ENCODE results near the gene STEAP1B. TPM values are rescaled to one million over a fixed set of nuclear protein-coding genes. Genes with fewer than 3 reads are reported as not detected.
"Not testable (repeated sequence)": the region's sequence is repeated elsewhere in the genome, so short reads cannot be mapped to it uniquely, and the experiment has no call there.

Gene STEAP1B
- total RNA-seq (2014; rRNA removed; shearing (Covaris generic)), result 1.6 and 1.7 TPM in 2 replicates

DNA sequence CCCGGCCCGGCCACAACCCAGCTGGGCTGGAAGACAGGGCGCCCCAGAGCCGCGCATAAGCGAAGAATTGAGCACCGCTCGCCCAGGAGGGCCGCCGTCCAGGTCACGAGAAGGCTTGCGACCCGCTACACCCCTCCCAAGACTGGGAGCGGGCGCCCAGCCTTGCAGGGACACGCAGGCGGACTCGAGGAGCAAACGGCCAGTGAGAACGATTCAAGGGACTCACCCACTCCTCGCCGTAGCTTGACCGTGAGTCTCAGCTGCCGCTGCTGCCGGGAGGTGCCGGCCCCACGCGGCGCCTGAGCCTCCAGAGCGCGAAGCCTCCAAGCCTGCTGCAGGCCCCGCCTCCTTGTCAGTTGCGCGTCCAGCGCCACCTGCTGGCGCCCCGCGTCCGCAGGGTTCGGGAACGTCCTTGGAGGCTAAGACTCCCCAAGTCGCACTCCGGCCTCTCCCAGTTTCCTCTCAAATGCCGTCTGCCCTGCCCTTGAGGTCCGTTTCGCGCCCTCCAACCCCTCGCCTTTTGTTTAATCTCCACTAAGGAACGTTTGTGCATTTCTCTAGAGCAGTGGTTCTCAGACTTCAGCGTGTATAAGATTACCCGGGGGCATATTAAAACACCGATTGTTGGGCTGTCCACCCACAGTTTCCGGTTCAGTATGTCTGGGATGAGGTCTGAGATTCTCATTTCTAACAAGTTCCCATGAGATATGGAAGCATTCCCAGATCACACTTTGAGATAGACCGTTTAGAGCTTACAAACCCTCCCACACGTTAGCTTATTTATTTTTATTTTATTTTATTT lies at the start of gene STEAP1B:
TSS of gene STEAP1B (minus strand) at position 301 of the 802 bp plus-strand sequence. CDS start 5,333 bp downstream, outside the sequence.
- not testable (repeated sequence) for H3K4me3 ChIP-seq; H3K36me3 ChIP-seq; H3K27ac ChIP-seq; H3K4me1 ChIP-seq (replicated peaks); H3K27me3 ChIP-seq (replicated peaks); H3K9me3 ChIP-seq (replicated peaks)
- DNase-seq (ENCODE audit: low read depth in 1 of 2, low spot score in 2 of 2), result peak; percentile 34 to 69

DNA sequence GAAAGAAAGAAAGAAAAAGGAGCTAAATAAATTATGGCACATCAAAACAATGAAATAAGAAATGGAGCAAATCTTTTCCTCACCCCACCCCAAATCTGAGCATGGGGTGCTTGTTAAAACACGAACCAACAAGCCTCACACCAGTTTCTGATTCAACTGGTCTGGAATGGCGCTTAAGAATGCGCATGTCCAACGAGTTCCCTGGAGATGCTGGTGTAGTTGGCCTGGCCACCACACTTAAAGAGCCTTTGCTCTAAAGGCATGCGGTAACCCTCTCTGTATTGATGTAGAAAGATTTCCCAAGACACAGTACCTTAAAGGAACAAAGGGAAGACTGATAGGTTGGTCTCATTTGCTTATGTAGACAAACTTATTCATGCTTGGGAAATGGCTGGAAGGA lies 49.1 kb upstream of the STEAP1B start:
- Histone ChIP-seq H3K9me3 (replicated peaks) (no peaks in the 10 kb centered on the region), H3K27ac (no peak overlapping the region), H3K27me3 (replicated peaks) (peaks cover 12% of the 10 kb centered on the region), H3K36me3 (no peaks in the 10 kb centered on the region), H3K4me3 (no peak overlapping the region), H3K4me1 (replicated peaks) (peaks cover 9% of the 10 kb centered on the region; the same call in 1 of the 2 replicates)
- no peak for DNase-seq (ENCODE audit: low read depth in 1 of 2, low spot score in 2 of 2)

DNA sequence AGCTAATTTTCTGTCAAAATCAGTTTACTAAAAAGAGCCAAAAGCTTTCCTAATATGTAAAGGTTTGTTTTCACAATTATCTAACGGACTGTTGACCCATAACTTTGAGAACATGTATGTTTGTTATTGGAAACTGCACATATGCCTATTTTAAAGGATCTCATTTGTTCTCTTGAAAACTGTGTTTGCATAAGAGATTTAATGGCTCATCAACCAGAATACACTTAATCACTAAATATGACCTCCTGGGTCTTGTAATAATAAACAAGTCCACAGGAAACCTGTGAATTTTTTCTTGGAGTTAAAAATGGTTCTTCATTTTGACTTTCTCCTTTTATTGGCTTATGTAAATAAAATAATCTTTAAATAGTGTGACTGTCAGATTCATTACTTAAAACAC lies 48.3 kb upstream of the STEAP1B start:
- Histone ChIP-seq H3K9me3 (replicated peaks) (no peaks in the 10 kb centered on the region), H3K4me3 (no peak overlapping the region), H3K36me3 (no peaks in the 10 kb centered on the region), H3K4me1 (replicated peaks) (peaks cover 9% of the 10 kb centered on the region; the same call in 1 of the 2 replicates), H3K27ac (no peak overlapping the region), H3K27me3 (replicated peaks) (peaks cover 12% of the 10 kb centered on the region)
- DNase-seq (ENCODE audit: low read depth in 1 of 2, low spot score in 2 of 2), result no peak

DNA sequence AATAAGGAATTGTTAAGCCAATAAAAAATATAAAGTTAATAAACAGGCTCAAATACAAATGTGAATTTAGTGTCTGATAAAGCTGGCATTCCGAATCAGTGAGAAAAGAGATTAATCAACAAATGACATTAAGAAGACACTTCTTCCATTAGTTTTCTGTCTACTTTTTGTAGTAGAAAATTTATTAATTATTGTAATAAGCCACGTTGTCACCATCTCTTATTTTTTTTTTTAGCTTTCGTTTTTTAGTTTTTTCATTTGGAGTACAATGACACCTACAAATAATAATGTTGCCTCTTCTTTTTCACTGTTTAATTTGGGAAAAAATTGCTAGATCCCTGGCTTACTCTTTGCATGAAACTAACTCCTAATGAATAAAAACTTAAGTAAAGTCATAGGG lies 46.8 kb upstream of the STEAP1B start:
- Histone ChIP-seq H3K4me1 (replicated peaks) (peaks cover 9% of the 10 kb centered on the region; the same call in 1 of the 2 replicates), H3K36me3 (no peaks in the 10 kb centered on the region), H3K9me3 (replicated peaks) (no peaks in the 10 kb centered on the region), H3K27ac (no peak overlapping the region), H3K4me3 (no peak overlapping the region), H3K27me3 (replicated peaks) (peaks cover 12% of the 10 kb centered on the region)
- DNase-seq (ENCODE audit: low read depth in 1 of 2, low spot score in 2 of 2), result no peak

DNA sequence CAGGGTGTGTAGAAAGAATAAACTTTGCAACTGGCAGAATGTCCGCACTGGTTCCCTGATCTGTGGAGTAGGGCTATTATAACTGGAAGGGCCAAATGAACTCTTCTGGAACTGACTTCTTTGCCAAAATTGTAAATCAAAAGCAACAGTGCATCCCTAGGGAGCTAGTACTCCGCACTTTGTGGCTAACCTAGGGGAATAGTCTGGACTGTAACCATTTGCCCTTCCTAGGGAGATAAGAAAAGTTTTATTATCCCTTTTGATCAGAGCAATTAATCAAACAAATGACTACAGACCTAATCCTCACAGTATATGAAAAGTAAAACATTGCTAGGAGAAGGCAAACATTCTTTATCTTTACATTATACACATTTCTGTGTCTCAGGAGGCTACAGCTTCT lies 45.5 kb upstream of the STEAP1B start:
- H3K9me3 ChIP-seq (replicated peaks), result no peaks in the 10 kb centered on the region
- H3K27me3 ChIP-seq (replicated peaks), result peaks cover 12% of the 10 kb centered on the region
- no peaks in the 10 kb centered on the region for H3K36me3 ChIP-seq
- no peak overlapping the region for H3K27ac ChIP-seq
- no peak for DNase-seq (ENCODE audit: low read depth in 1 of 2, low spot score in 2 of 2)
- no peak overlapping the region for H3K4me3 ChIP-seq
- peaks cover 9% of the 10 kb centered on the region; the same call in 1 of the 2 replicates for H3K4me1 ChIP-seq (replicated peaks)

DNA sequence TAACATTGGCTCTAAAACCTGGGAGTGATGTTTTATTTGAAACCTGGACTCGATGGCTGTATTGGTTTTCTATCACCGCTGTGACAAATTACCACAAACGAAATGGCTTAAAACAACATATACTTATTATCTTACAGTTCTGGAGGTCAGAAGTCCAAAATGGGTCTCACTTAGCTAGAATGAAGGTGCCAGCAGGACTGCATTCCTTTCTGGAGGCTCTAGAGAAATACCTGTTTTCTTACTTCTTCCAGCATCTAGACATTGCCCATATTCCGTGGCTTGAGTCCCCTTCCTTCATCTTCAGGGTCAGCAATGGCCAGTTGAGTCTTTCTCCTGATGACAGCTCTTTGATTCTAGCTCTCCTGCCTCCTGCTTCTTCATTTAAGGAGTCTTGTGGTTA lies 44.3 kb upstream of the STEAP1B start:
- no peak for DNase-seq (ENCODE audit: low read depth in 1 of 2, low spot score in 2 of 2)
- Histone ChIP-seq H3K27me3 (replicated peaks) (peaks cover 9% of the 10 kb centered on the region), H3K36me3 (no peaks in the 10 kb centered on the region)

DNA sequence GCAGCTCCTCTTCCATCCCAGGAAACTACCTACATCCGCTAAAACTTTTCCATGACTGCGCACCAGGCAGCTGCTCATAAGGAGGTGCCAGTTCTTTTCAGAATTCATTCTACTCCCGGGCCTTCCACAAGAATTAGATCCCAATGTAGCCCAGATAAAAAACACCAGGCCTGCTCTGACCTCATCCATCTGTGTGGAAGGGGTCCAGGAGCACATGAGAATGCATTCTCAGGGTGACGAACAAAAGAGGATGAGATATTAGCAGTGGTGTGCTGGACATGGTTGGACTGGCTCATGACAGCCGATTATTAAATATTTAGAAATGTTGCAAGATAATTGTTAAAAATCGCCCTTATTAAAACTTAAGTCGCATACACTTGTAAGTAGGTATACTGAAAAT lies 43.2 kb upstream of the STEAP1B start:
- Histone ChIP-seq H3K27ac (no peak overlapping the region), H3K36me3 (no peaks in the 10 kb centered on the region), H3K4me1 (replicated peaks) (no peaks in the 10 kb centered on the region), H3K27me3 (replicated peaks) (peaks cover 8% of the 10 kb centered on the region), H3K9me3 (replicated peaks) (no peaks in the 10 kb centered on the region), H3K4me3 (no peak overlapping the region)
- DNase-seq (ENCODE audit: low read depth in 1 of 2, low spot score in 2 of 2), result no peak

More for the DNA sequence above, 44.3 kb upstream of the STEAP1B start:
- Histone ChIP-seq H3K4me3 (no peak overlapping the region), H3K9me3 (replicated peaks) (no peaks in the 10 kb centered on the region), H3K27ac (no peak overlapping the region), H3K4me1 (replicated peaks) (no peaks in the 10 kb centered on the region)

DNA sequence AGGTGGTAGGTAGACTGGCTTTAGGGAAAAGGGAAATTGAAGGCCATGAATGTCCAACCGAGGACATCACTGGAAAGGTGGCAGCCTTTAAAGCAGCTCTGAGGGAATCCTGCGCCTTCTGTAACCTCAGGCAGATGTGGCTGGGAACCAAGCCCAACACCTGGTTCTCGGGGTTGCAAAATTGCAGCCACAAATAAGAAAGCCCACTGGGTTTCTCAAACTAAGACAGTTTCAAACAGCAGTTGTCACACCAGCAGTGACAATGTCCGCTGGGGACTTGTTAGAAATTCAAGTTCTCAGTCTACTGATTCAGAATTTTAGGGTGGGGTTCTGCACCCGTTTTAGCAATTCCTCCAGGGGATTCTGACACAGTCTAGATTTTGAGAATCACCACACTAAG lies 42.7 kb upstream of the STEAP1B start:
- Histone ChIP-seq H3K4me3 (no peak overlapping the region), H3K27ac (no peak overlapping the region), H3K9me3 (replicated peaks) (no peaks in the 10 kb centered on the region), H3K4me1 (replicated peaks) (no peaks in the 10 kb centered on the region), H3K27me3 (replicated peaks) (peaks cover 8% of the 10 kb centered on the region), H3K36me3 (no peaks in the 10 kb centered on the region)
- no peak for DNase-seq (ENCODE audit: low read depth in 1 of 2, low spot score in 2 of 2)

DNA sequence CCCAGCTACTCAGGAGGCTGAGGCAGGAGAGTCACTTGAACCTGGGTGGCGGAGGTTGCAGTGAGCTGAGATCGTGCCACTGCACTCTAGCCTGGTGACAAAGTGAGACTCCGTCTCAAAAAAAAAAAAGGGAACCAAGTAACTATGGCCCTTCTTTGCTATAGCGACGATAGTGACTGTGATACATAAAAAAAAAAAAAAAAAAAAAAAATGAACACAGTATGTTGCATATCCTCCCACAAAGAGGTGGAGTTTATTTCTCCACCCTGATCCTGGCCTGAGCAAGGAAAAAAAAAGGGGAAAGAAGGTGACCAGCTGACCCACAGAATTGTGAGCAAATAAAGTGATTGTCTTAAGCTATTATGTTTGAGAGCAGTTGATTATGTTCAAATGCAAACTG lies 42.3 kb upstream of the STEAP1B start:
- H3K27me3 ChIP-seq (replicated peaks), result peaks cover 8% of the 10 kb centered on the region
- no peaks in the 10 kb centered on the region for H3K4me1 ChIP-seq (replicated peaks)
- no peaks in the 10 kb centered on the region for H3K9me3 ChIP-seq (replicated peaks)
- no peak for DNase-seq (ENCODE audit: low read depth in 1 of 2, low spot score in 2 of 2)
- H3K36me3 ChIP-seq, result no peaks in the 10 kb centered on the region
- H3K27ac ChIP-seq, result no peak overlapping the region
- no peak overlapping the region for H3K4me3 ChIP-seq

DNA sequence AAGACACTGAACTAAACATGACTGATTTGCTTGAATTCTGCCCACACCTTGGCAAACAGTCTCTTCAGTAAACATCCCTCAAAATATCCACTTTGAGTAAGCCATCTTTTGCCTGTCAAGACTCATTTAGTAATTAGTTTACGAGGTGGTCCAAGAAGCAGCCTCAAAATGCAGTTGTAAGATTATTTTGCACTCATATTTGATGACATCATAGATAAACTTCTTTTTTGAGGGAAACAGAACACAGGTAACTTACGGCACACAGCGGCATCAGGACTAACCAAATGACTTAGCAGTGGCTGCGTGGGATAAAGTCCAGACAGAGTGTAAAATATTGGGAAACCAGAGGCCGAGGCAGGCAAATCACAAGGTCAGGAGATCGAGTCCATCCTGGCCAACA lies 41.8 kb upstream of the STEAP1B start:
- DNase-seq (ENCODE audit: low read depth in 1 of 2, low spot score in 2 of 2), result no peak
- no peak overlapping the region for H3K27ac ChIP-seq
- H3K36me3 ChIP-seq, result no peaks in the 10 kb centered on the region
- no peaks in the 10 kb centered on the region for H3K9me3 ChIP-seq (replicated peaks)
- H3K4me1 ChIP-seq (replicated peaks), result no peaks in the 10 kb centered on the region
- peaks cover 8% of the 10 kb centered on the region for H3K27me3 ChIP-seq (replicated peaks)
- no peak overlapping the region for H3K4me3 ChIP-seq

DNA sequence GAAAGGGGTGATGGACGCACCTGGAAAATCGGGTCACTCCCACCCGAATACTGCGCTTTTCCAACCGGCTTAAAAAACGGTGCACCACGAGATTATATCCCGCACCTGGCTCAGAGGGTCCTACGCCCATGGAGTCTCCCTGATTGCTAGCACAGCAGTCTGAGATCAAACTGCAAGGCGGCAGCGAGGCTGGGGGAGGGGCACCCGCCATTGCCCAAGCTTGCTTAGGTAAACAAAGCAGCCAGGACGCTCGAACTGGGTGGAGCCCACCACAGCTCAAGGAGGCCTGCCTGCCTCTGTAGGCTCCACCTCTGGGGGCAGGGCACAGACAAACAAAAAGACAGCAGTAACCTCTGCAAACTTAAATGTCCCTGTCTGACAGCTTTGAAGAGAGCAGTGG lies 28.5 kb upstream of the STEAP1B start:
- H3K36me3 ChIP-seq; H3K27ac ChIP-seq; H3K4me3 ChIP-seq; H3K27me3 ChIP-seq (replicated peaks); DNase-seq (ENCODE audit: low read depth in 1 of 2, low spot score in 2 of 2); H3K4me1 ChIP-seq (replicated peaks); H3K9me3 ChIP-seq (replicated peaks): not testable (repeated sequence)

DNA sequence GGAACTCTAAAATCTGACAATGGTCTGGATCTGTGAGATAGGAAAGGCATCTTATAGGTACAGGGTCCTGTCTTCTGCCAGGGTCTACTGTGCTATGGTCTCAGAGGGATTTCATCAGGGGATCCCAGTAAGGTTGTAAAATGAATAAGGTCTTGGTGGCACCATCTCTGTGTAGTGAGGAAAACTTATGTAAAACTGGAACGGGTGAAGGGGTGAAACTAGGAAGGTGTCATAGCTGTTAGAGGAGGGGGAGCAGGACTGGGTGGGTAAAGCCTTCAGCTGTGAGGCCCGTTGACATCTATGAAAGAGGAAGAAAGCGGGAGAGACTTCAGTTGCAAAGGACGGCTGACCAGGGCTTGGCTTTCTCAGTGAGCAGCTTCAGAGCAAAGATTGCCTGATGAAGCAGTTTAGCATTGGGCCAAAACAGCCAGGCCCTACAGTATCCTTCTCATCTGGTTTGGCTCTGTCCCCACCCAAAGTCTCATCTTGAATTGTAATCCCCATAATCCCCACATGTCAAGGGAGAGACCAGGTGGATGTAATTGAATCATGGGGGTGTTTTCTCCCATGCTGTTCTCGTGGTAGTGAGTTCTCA lies 24.5 kb upstream of the STEAP1B start:
- H3K27ac ChIP-seq; H3K36me3 ChIP-seq; H3K4me3 ChIP-seq; H3K9me3 ChIP-seq (replicated peaks); H3K27me3 ChIP-seq (replicated peaks); H3K4me1 ChIP-seq (replicated peaks); DNase-seq (ENCODE audit: low read depth in 1 of 2, low spot score in 2 of 2): not testable (repeated sequence)

DNA sequence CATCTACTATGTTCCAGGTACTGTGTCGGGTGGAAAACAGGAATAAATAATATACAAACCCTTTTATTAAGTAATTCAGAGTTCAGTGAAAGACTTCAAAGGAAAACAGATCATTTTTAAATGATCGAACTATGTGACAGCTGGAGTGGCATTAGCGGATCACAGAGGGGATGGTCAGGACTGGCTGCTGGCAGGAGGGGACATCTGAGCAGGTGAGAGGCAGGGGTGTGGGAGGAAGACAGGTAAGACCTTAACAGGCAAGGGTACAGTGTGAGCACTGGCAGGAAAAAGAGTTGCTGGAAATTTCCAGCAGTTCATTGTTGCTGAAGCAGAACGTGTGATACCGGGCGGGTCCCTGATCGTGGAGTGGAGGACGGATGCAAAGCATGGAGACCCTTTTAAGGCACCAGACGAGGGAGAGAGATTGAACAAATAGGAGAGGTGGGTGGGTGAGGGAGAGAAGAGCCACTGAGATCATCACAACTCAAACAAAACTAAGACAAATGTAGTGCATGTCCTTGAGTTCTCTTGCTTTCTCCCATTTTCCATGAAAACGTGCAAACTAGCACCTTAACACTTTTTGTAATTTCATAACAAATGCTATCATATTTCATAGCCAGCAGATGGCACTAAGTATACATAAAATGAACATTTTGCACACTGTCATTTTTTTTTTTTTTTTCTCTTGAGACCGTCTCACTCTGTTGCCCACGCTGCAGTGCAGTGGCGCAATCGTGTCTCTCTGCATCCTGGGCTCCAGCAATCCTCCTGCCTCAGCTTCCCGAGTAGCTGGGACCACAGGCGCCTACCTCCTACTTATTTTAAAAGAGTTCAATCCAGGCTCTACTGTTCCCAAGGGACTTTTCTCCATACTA lies 23.7 kb upstream of the STEAP1B start:
- H3K27me3 ChIP-seq (replicated peaks); H3K36me3 ChIP-seq; DNase-seq (ENCODE audit: low read depth in 1 of 2, low spot score in 2 of 2): not testable (repeated sequence)

DNA sequence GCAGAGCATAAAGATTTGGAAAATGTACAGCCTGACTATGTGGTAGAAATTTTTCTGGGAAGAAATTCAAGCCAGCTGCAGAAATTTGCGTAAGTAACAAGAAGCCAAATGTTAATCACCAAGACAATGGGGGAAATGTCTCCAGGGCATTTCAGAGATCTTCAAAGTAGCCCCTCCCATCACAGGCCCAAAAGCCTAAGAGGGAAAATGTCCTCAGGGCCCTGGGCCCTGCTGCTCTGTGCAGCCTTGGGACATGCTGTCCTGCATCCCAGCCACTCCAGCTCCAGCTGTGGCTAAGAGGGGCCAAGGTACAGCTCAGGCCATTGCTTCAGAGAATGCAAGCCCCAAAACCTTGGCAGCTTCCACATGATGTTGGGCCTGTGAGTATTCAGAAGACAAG lies 19.6 kb upstream of the STEAP1B start:
- not testable (repeated sequence) for H3K4me1 ChIP-seq (replicated peaks); H3K36me3 ChIP-seq; H3K27ac ChIP-seq; H3K9me3 ChIP-seq (replicated peaks); H3K4me3 ChIP-seq; H3K27me3 ChIP-seq (replicated peaks); DNase-seq (ENCODE audit: low read depth in 1 of 2, low spot score in 2 of 2)

More for the DNA sequence above, 23.7 kb upstream of the STEAP1B start:
- not testable (repeated sequence) for H3K9me3 ChIP-seq (replicated peaks); H3K4me3 ChIP-seq; H3K27ac ChIP-seq; H3K4me1 ChIP-seq (replicated peaks)
